GM13977 (cell line): ENCODE results near the gene USP9X.
"Not testable (repeated sequence)": the region's sequence is repeated elsewhere in the genome, so short reads cannot be mapped to it uniquely, and the experiment has no call there.

Experiments
- DNase-seq: peaks from one replicate; pipeline ENCODE4 v3.0.0; 2012; ENCODE audit warnings: low spot score
- CTCF ChIP-seq: IDR thresholded peaks from 2 replicates; pipeline ENCODE4 v1.5.1; 2012; ENCODE audit warnings: mild to moderate bottlenecking, control low read depth; ENCODE audit not compliant: insufficient read depth; ENCODE audit errors: extremely low read depth, missing control alignments
- in situ Hi-C: fragments of 300-500 bp; cut with MboI; formaldehyde crosslinking; loops from one replicate; pipeline ENCODE4 v1.12.0; 2022; ENCODE audit warnings: low sequenced_read_pairs, low pct_unique_long_range_greater_than_20kb, mixed read lengths, inconsistent platforms; ENCODE audit not compliant: unreplicated experiment

Gene USP9X

GRCh38 chrX:41192880-41193279 is 107.6 kb downstream of the USP9X start:
- in situ Hi-C loops: no loop called here
- DNase-seq: no peak
- TF ChIP-seq CTCF: no peak

DNA sequence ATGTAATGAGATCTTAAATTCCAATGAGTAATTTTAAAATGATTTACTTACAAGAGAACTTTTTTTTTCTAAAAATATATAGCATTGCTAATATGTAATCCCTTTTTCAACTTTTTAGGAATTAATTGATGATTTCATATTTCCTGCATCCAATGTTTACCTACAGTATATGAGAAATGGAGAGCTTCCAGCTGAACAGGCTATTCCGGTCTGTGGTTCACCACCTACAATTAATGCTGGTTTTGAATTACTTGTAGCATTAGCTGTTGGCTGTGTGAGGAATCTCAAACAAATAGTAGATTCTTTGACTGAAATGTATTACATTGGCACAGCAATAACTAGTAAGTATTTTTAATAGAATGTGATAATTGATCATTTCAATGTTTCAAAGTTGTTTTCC is 113.2 kb downstream of the USP9X start:
- no peak for TF ChIP-seq CTCF
- no peak for DNase-seq
- in situ Hi-C loops: no loop called here

- in situ Hi-C loops: no loop called here
- TF ChIP-seq CTCF: no peak
- no peak for DNase-seq
These were observed 115.5 kb downstream of the USP9X start for GRCh38 chrX:41200785-41201184.

- in situ Hi-C loops: no loop called here
- no peak for DNase-seq
- no peak for TF ChIP-seq CTCF
These were observed 124.6 kb downstream of the USP9X start for GRCh38 chrX:41209853-41210252.

- in situ Hi-C loops: no loop called here
- TF ChIP-seq CTCF: no peak
- DNase-seq: no peak
These were observed 139.4 kb downstream of the USP9X start for GRCh38 chrX:41224605-41225004.

DNA sequence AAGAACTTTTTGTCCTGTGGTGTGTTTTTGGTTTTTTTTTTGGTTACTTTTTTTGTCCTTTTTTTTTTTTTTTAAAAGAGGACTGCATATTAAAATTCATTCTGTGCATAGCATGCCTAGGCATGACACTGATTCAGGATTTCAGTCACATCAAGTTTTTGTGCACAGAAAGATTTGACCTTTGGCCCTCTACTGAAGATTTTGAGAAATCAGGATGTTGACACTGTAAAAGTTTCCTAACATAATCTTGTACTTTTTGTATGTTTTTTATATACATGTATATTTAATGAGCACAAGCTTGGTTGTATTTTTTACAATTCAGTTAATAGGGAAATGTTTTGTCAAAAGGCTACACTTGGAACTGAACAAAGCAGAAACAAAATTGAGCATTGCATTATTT is 148.7 kb downstream of the USP9X start:
- DNase-seq: no peak
- TF ChIP-seq CTCF: no peak
- in situ Hi-C loops: no loop called here

DNA sequence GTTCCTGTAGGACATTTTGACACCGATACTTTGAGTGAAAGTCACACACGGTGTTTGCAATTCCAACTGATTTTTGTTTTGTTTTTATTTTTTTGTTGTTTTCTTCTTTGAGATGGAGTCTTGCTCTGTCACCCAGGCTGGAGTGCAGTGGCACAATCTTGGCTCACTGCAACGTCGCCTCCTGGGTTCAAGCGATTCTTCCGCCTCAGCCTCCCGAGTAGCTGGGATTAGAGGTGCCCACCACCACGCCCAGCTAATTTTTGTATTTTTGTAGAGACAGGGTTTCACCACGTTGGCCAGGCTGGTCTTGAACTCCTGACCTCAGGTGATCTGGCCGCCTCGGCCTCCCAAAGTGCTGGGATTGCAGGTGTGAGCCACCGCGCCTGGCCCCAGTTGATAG is 149.2 kb downstream of the USP9X start:
- in situ Hi-C loops, DNase-seq: not testable (repeated sequence)
